ENCODE measurements around the gene CORO7.

Gene CORO7

GRCh38 chr16:4385789-4386450, 30.5 kb downstream of the CORO7 start:
- peak overlapping the region; percentile 26 for H3K27ac Mint-ChIP-seq
- H3K4me1 Mint-ChIP-seq (ENCODE audit: low read depth): peaks cover 5% of the 10 kb centered on the region
- H3K27me3 Mint-ChIP-seq: no peaks in the 10 kb centered on the region
- no peaks in the 10 kb centered on the region for H3K9me3 Mint-ChIP-seq
- H3K4me3 Mint-ChIP-seq: no peak overlapping the region
- H3K36me3 Mint-ChIP-seq (ENCODE audit: low read depth): peaks cover 11% of the 10 kb centered on the region

- H3K36me3 Mint-ChIP-seq (ENCODE audit: low read depth): peaks cover 10% of the 10 kb centered on the region
- no peak overlapping the region for H3K4me3 Mint-ChIP-seq
- H3K9me3 Mint-ChIP-seq: no peaks in the 10 kb centered on the region
- peaks cover 5% of the 10 kb centered on the region for H3K4me1 Mint-ChIP-seq (ENCODE audit: low read depth)
- peak overlapping the region; percentile 26 for H3K27ac Mint-ChIP-seq
- no peaks in the 10 kb centered on the region for H3K27me3 Mint-ChIP-seq
Measured at GRCh38 chr16:4385066-4385788, 31.2 kb downstream of the CORO7 start.

- Mint-ChIP-seq H3K27ac (no peak overlapping the region), H3K36me3 (ENCODE audit: low read depth) (peaks cover 4% of the 10 kb centered on the region), H3K4me1 (ENCODE audit: low read depth) (peaks cover 5% of the 10 kb centered on the region), H3K4me3 (no peak overlapping the region), H3K27me3 (no peaks in the 10 kb centered on the region), H3K9me3 (no peaks in the 10 kb centered on the region)
Measured at GRCh38 chr16:4384509-4384942, 31.9 kb downstream of the CORO7 start.

- Mint-ChIP-seq H3K27ac (no peak overlapping the region), H3K36me3 (ENCODE audit: low read depth) (peaks cover 4% of the 10 kb centered on the region), H3K4me1 (ENCODE audit: low read depth) (peaks cover 5% of the 10 kb centered on the region), H3K4me3 (no peak overlapping the region), H3K27me3 (no peaks in the 10 kb centered on the region), H3K9me3 (no peaks in the 10 kb centered on the region)
Measured at GRCh38 chr16:4383591-4384444, 32.6 kb downstream of the CORO7 start.

- Mint-ChIP-seq H3K27ac (no peak overlapping the region), H3K36me3 (ENCODE audit: low read depth) (peaks cover 4% of the 10 kb centered on the region), H3K4me1 (ENCODE audit: low read depth) (peaks cover 5% of the 10 kb centered on the region), H3K4me3 (no peak overlapping the region), H3K9me3 (no peaks in the 10 kb centered on the region), H3K27me3 (no peaks in the 10 kb centered on the region)
Measured at GRCh38 chr16:4382795-4383357, 33.5 kb downstream of the CORO7 start.

GRCh38 chr16:4381935-4382794, 34.2 kb downstream of the CORO7 start:
- Mint-ChIP-seq H3K4me1 (ENCODE audit: low read depth) (peaks cover 5% of the 10 kb centered on the region), H3K4me3 (no peak overlapping the region), H3K36me3 (ENCODE audit: low read depth) (peaks cover 4% of the 10 kb centered on the region), H3K9me3 (no peaks in the 10 kb centered on the region), H3K27me3 (no peaks in the 10 kb centered on the region), H3K27ac (no peak overlapping the region)

- peaks cover 4% of the 10 kb centered on the region for H3K36me3 Mint-ChIP-seq (ENCODE audit: low read depth)
- H3K27me3 Mint-ChIP-seq: no peaks in the 10 kb centered on the region
- no peaks in the 10 kb centered on the region for H3K4me1 Mint-ChIP-seq (ENCODE audit: low read depth)
- H3K4me3 Mint-ChIP-seq: no peak overlapping the region
- no peaks in the 10 kb centered on the region for H3K9me3 Mint-ChIP-seq
- H3K27ac Mint-ChIP-seq: no peak overlapping the region
Measured at GRCh38 chr16:4381072-4381934, 35.1 kb downstream of the CORO7 start.

GRCh38 chr16:4380119-4381063, 36.0 kb downstream of the CORO7 start:
- no peaks in the 10 kb centered on the region for H3K4me1 Mint-ChIP-seq (ENCODE audit: low read depth)
- H3K36me3 Mint-ChIP-seq (ENCODE audit: low read depth): peaks cover 1% of the 10 kb centered on the region
- no peak overlapping the region for H3K27ac Mint-ChIP-seq
- H3K4me3 Mint-ChIP-seq: no peak overlapping the region
- H3K9me3 Mint-ChIP-seq: no peaks in the 10 kb centered on the region
- no peaks in the 10 kb centered on the region for H3K27me3 Mint-ChIP-seq

- H3K4me3 Mint-ChIP-seq: no peak overlapping the region
- no peaks in the 10 kb centered on the region for H3K27me3 Mint-ChIP-seq
- no peaks in the 10 kb centered on the region for H3K9me3 Mint-ChIP-seq
- no peaks in the 10 kb centered on the region for H3K4me1 Mint-ChIP-seq (ENCODE audit: low read depth)
- H3K36me3 Mint-ChIP-seq (ENCODE audit: low read depth): no peaks in the 10 kb centered on the region
- no peak overlapping the region for H3K27ac Mint-ChIP-seq
Measured at GRCh38 chr16:4378999-4379690, 37.3 kb downstream of the CORO7 start.

- Mint-ChIP-seq H3K4me1 (ENCODE audit: low read depth) (no peaks in the 10 kb centered on the region), H3K9me3 (no peaks in the 10 kb centered on the region), H3K27me3 (no peaks in the 10 kb centered on the region), H3K36me3 (ENCODE audit: low read depth) (no peaks in the 10 kb centered on the region), H3K4me3 (no peak overlapping the region), H3K27ac (no peak overlapping the region)
Measured at GRCh38 chr16:4378161-4378666, 38.2 kb downstream of the CORO7 start.

- Mint-ChIP-seq H3K36me3 (ENCODE audit: low read depth) (no peaks in the 10 kb centered on the region), H3K9me3 (no peaks in the 10 kb centered on the region), H3K4me3 (no peak overlapping the region), H3K4me1 (ENCODE audit: low read depth) (no peaks in the 10 kb centered on the region), H3K27ac (no peak overlapping the region), H3K27me3 (no peaks in the 10 kb centered on the region)
Measured at GRCh38 chr16:4377573-4378154, 38.7 kb downstream of the CORO7 start.
